Effector memory CD4-positive, alpha-beta T cell (primary cell): ENCODE results near the gene SEMA6C.

ENCODE experiments used
- DNase-seq, 3 donors: peaks; one replicate each; pipeline ENCODE4 v3.0.0-alpha.2; 2020
- H3K27ac ChIP-seq: 2 replicates; pipeline ENCODE4 v1.7.0; 2013; ENCODE audit warnings: mild to moderate bottlenecking, low read length, moderate library complexity; ENCODE audit not compliant: insufficient read depth, poor library complexity, severe bottlenecking
- H3K27me3 ChIP-seq: replicated peaks from 2 replicates; pipeline ENCODE4 v1.7.0; 2013; ENCODE audit warnings: mild to moderate bottlenecking, low read length; ENCODE audit not compliant: insufficient read depth, control insufficient read depth, poor library complexity, severe bottlenecking
- H3K36me3 ChIP-seq: 2 replicates; pipeline ENCODE4 v1.7.0; 2013; ENCODE audit warnings: mild to moderate bottlenecking, low read length, moderate library complexity; ENCODE audit not compliant: control insufficient read depth, insufficient read depth
- H3K4me1 ChIP-seq: 2 replicates; pipeline ENCODE4 v1.7.0; 2013; ENCODE audit warnings: low read length, mild to moderate bottlenecking; ENCODE audit not compliant: control insufficient read depth, insufficient read depth, poor library complexity, severe bottlenecking
- H3K4me3 ChIP-seq: 2 replicates; pipeline ENCODE4 v1.7.0; 2013; ENCODE audit warnings: low read length, low read depth, mild to moderate bottlenecking; ENCODE audit not compliant: insufficient read depth, poor library complexity, severe bottlenecking
- H3K9me3 ChIP-seq: 2 replicates; pipeline ENCODE4 v1.7.0; 2013; ENCODE audit warnings: mild to moderate bottlenecking, low read length, moderate library complexity; ENCODE audit not compliant: control insufficient read depth

Gene SEMA6C

DNA sequence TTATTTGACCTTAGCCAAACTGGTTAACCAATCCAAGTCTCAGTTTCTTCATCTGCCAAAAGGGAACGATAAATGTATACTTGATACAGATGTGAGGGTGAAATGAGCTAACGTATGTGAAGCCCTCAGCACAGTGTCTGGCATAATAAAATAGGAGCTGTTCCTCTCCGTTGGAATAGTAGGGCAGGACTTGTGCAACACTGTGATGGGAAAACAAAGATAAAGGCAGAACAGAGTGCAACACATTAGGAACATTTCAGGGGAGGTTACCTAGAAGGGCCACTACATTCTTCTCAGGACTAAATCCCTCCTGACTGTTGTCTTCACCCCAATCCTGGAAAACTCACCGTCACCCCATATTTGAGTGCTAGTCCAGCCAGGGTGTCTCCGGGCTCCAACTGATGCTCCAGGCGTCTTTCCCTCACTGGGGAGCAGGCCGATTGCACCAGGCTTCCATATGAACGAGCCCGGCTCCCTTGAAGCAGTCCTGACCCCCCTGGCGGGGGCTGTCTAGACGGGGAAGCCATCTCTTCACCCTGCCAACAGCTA is 18.4 kb upstream of the SEMA6C start:
- no peak overlapping the region for H3K4me3 ChIP-seq
- H3K9me3 ChIP-seq = no peaks in the 10 kb centered on the region
- no peaks in the 10 kb centered on the region for H3K27me3 ChIP-seq
- H3K4me1 ChIP-seq = peaks cover 26% of the 10 kb centered on the region
- no peak for DNase-seq
- H3K27ac ChIP-seq = peak overlapping the region; percentile 54
- H3K36me3 ChIP-seq = peaks cover 21% of the 10 kb centered on the region

GRCh38 chr1:151159373-151159772 is 12.9 kb upstream of the SEMA6C start:
- peaks cover 14% of the 10 kb centered on the region for H3K36me3 ChIP-seq
- peak overlapping the region; percentile 38 for H3K27ac ChIP-seq
- DNase-seq = no peak
- peaks cover 21% of the 10 kb centered on the region for H3K4me1 ChIP-seq
- no peaks in the 10 kb centered on the region for H3K27me3 ChIP-seq
- no peaks in the 10 kb centered on the region for H3K9me3 ChIP-seq
- peak overlapping the region; percentile 12 for H3K4me3 ChIP-seq

GRCh38 chr1:151158751-151159251 is 12.4 kb upstream of the SEMA6C start:
- no peak for DNase-seq
- H3K4me3 ChIP-seq = peak overlapping the region; percentile 38
- H3K9me3 ChIP-seq = no peaks in the 10 kb centered on the region
- H3K27ac ChIP-seq = peak overlapping the region; percentile 38
- H3K36me3 ChIP-seq = peaks cover 13% of the 10 kb centered on the region
- no peaks in the 10 kb centered on the region for H3K27me3 ChIP-seq
- peaks cover 21% of the 10 kb centered on the region for H3K4me1 ChIP-seq

- Histone ChIP-seq H3K4me1 (peaks cover 21% of the 10 kb centered on the region), H3K36me3 (peaks cover 8% of the 10 kb centered on the region), H3K27ac (no peak overlapping the region), H3K4me3 (peak overlapping the region; percentile 38), H3K9me3 (no peaks in the 10 kb centered on the region), H3K27me3 (no peaks in the 10 kb centered on the region)
- DNase-seq = no peak
Measured at GRCh38 chr1:151158326-151158725, 11.9 kb upstream of the SEMA6C start.

- peak overlapping the region; percentile 78 for H3K4me3 ChIP-seq
- peak overlapping the region; percentile 64 for H3K27ac ChIP-seq
- no peaks in the 10 kb centered on the region for H3K27me3 ChIP-seq
- peaks cover 21% of the 10 kb centered on the region for H3K4me1 ChIP-seq
- peak; percentile 38 to 52 (median 41) for DNase-seq
- H3K9me3 ChIP-seq = no peaks in the 10 kb centered on the region
- peaks cover 8% of the 10 kb centered on the region for H3K36me3 ChIP-seq
Measured at GRCh38 chr1:151157067-151157531, 10.7 kb upstream of the SEMA6C start.

DNA sequence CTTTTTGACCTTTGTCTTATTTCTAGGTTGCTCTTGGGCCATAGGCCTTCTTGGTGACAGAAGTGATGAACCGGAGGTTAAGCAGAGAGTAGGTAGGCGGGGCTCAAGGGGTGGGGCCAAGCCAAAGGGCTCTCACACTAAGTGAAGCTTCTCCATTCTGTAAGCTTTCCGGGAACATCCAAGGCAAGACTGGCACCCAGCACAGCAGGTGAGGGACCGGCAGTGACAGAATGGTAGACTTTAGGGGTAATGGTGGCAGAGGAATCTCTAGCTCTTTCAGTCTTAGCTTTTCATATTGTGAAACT is 10.0 kb upstream of the SEMA6C start, which contains the start of gene TNFAIP8L2:
TSS of gene TNFAIP8L2 (plus strand) at position 135 of the 305 bp plus-strand sequence. CDS start 2,049 bp downstream, outside the sequence.
- H3K36me3 ChIP-seq = peaks cover 8% of the 10 kb centered on the region
- H3K27me3 ChIP-seq = no peaks in the 10 kb centered on the region
- H3K4me1 ChIP-seq = peaks cover 15% of the 10 kb centered on the region
- peak; percentile 42 to 62 (median 55) for DNase-seq
- peak within 1 kb of the TSS; percentile 78 for H3K4me3 ChIP-seq
- H3K9me3 ChIP-seq = no peaks in the 10 kb centered on the region
- H3K27ac ChIP-seq = peak within 1 kb of the TSS; percentile 64

GRCh38 chr1:151147665-151148064 is 1.2 kb upstream of the SEMA6C start:
- Histone ChIP-seq H3K27me3 (no peaks in the 10 kb centered on the region), H3K4me3 (no peak overlapping the region), H3K27ac (no peak overlapping the region), H3K36me3 (no peaks in the 10 kb centered on the region), H3K9me3 (no peaks in the 10 kb centered on the region), H3K4me1 (peaks cover 12% of the 10 kb centered on the region)
- no peak for DNase-seq

- Histone ChIP-seq H3K36me3 (no peaks in the 10 kb centered on the region), H3K27ac (peak overlapping the region; percentile 44), H3K4me3 (peak overlapping the region; percentile 83), H3K27me3 (no peaks in the 10 kb centered on the region), H3K4me1 (peaks cover 12% of the 10 kb centered on the region), H3K9me3 (no peaks in the 10 kb centered on the region)
- DNase-seq = no peak
Measured at GRCh38 chr1:151147132-151147503, 687 bp upstream of the SEMA6C start.

GRCh38 chr1:151146072-151146411 is 389 bp downstream of the SEMA6C start:
- no peaks in the 10 kb centered on the region for H3K27me3 ChIP-seq
- H3K4me3 ChIP-seq = peak overlapping the region; percentile 83
- H3K9me3 ChIP-seq = no peaks in the 10 kb centered on the region
- no peak for DNase-seq
- no peaks in the 10 kb centered on the region for H3K36me3 ChIP-seq
- H3K4me1 ChIP-seq = peaks cover 12% of the 10 kb centered on the region
- peak overlapping the region; percentile 44 for H3K27ac ChIP-seq

DNA sequence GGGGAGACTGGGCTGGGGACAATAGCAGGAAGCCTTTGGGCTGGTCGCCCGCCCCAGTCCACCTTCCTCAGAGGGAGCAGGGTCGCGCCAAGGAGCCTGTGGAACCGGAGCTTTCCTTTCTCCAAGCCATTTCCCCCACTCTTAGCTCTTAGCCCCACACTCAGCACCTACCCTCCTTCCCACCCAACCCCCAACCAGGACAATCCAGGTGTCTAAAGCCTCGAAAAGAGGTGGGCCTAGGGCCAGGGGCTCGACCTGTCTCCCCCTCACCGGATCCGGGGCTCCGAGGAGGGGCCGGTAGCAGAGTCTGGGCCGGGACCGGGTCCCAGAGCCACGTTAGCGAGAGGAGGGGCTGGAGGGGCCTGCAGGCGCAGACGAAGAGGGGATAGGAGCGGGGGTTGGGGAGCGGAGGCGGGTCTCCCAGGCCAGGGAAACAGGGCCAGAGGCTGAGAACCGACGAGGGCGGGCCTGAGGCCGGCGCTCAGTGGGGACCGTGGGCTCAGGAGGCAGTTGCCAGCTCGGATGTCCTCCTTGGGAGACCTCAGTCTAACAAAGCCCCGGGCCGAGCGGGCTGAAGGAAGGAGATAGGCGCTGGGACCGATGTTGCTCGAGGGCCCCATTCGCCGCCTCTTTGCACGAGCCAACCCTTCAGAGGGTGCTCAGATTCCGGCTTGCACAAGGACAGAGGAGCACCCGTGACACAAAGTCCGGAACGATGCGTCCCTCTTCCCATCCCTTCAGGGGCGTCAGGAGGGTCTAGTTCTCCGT is 943 bp downstream of the SEMA6C start:
- H3K27me3 ChIP-seq = no peaks in the 10 kb centered on the region
- no peaks in the 10 kb centered on the region for H3K36me3 ChIP-seq
- peaks cover 12% of the 10 kb centered on the region for H3K4me1 ChIP-seq
- no peak overlapping the region for H3K27ac ChIP-seq
- peak overlapping the region; percentile 83 for H3K4me3 ChIP-seq
- DNase-seq = no peak
- no peaks in the 10 kb centered on the region for H3K9me3 ChIP-seq
